H1 (cell line): Measurements from ENCODE around the gene PLB1. TPM values are rescaled to one million over a fixed set of nuclear protein-coding genes. Genes with fewer than 3 reads are reported as not detected.

Experiments used
- ATF2 ChIP-seq: IDR thresholded peaks from 2 replicates; pipeline ENCODE4 v1.6.1; 2012; ENCODE audit warnings: low read length, inconsistent platforms
- CHD7 ChIP-seq: fragments of 300-600 bp; sonication (generic); IDR thresholded peaks from 2 replicates; pipeline ENCODE4 v1.7.1; 2012; ENCODE audit warnings: low read length, moderate library complexity, mild to moderate bottlenecking, inconsistent platforms; ENCODE audit not compliant: insufficient replicate concordance
- EGR1 ChIP-seq: IDR thresholded peaks from 2 replicates; pipeline ENCODE4 v1.6.1; 2011; ENCODE audit warnings: low read depth, low read length, borderline replicate concordance
- EZH2 ChIP-seq: fragments of 200-600 bp; sonication (generic); IDR thresholded peaks from 2 replicates; pipeline ENCODE4 v1.7.1; 2012; ENCODE audit warnings: low read depth, mild to moderate bottlenecking, moderate library complexity, low read length, inconsistent platforms; ENCODE audit not compliant: severe bottlenecking
- RNF2 ChIP-seq: fragments of 200-900, 300-1000 bp; sonication (generic); IDR thresholded peaks from 2 replicates; pipeline ENCODE4 v1.7.1; 2016; ENCODE audit warnings: borderline replicate concordance, low read depth, mild to moderate bottlenecking, antibody characterized with exemption, low read length; ENCODE audit not compliant: poor library complexity, severe bottlenecking; ENCODE audit errors: missing control alignments
- SP2 ChIP-seq: IDR thresholded peaks from 2 replicates; pipeline ENCODE4 v1.6.1; 2012; ENCODE audit warnings: mild to moderate bottlenecking, low read length, inconsistent platforms
- polyA plus RNA-seq, 7 experiments: library from polyadenylated mRNA; depleted of rRNA in 3 of 7; stranded (reverse) in 5 of 7; unstranded in 2 of 7; fragments of >200 nt in 5 of 7; fragments of 200-250 nt in 2 of 7; gene quantifications; 1 replicate in 5 of 7; 2 replicates in 1 of 7; 4 replicates in 1 of 7; pipeline versions ENCODE4 v1.2.1 to v1.2.3, GENCODE V29; 2011 to 2013; ENCODE audit warnings: missing spikeins in 2 of 7, mixed read lengths in 2 of 7
- total RNA-seq: library from RNA; stranded (reverse); fragmentation: NEBNext Ultra II Directional; extraction: Animal tissue kit (Norgen Biotek cat#: 25700); gene quantifications from 2 replicates; pipeline ENCODE4 v1.2.1, GENCODE V29; 2021

Gene PLB1
- total and polyA plus RNA-seq, 2 of the 8 experiments (the other 6 are each of a cell fraction or from before 2014, with no cell fraction given): 0.20 to 0.36 TPM

- TF ChIP-seq CHD7 (no peak), EGR1 (no peak), ATF2 (no peak), RNF2 (no peak), EZH2 (no peak), SP2 (no peak)
These were observed 153.8 kb downstream of the PLB1 start (continued) for GRCh38 chr2:28649481-28650265.
